Heart left ventricle (tissue), 16 donors: Measurements from ENCODE around the gene ADSS1. TPM values are rescaled to one million over a fixed set of nuclear protein-coding genes. Genes with fewer than 3 reads are reported as not detected.

Experiments
- ATAC-seq, 4 donors: fragments of 200-7000 bp; cut with Tn5 transposase; one replicate each; pipeline ENCODE4 v1.9.1; 2020 to 2022; ENCODE audit warnings: moderate library complexity in 4 of 4, mild to moderate bottlenecking in 3 of 4, moderate number of reproducible peaks in 1 of 4
- DNase-seq, 5 donors: peaks; one replicate each; pipeline ENCODE4 v3.0.0-alpha.2; 2020
- H3K27ac ChIP-seq, 12 donors: fragments of 200-600 bp; sonication (generic) in 4 of 12; one replicate each; pipeline versions ENCODE4 v1.5.0 to v1.8.0; 2016 to 2022; ENCODE audit warnings: mild to moderate bottlenecking in 2 of 12
- H3K27me3 ChIP-seq, 9 donors: fragments of 200-600 bp; sonication (generic) in 2 of 9; one replicate each; pipeline versions ENCODE4 v1.5.1 to v1.8.0; 2016 to 2022; ENCODE audit warnings: mild to moderate bottlenecking in 3 of 9
- H3K36me3 ChIP-seq, 9 donors: fragments of 200-600 bp; sonication (generic) in 2 of 9; one replicate each; pipeline versions ENCODE4 v1.5.0 to v1.8.0; 2018 to 2022; ENCODE audit warnings: mild to moderate bottlenecking in 2 of 9
- H3K4me1 ChIP-seq, 12 donors: fragments of 200-600 bp; sonication (generic) in 4 of 12; one replicate each; pipeline versions ENCODE4 v1.5.0 to v1.8.0; 2016 to 2022; ENCODE audit warnings: mild to moderate bottlenecking in 3 of 12
- H3K4me3 ChIP-seq, 12 donors: fragments of 200-600 bp; sonication (generic) in 4 of 12; one replicate each; pipeline versions ENCODE4 v1.5.0 to v1.8.0; 2017 to 2022; ENCODE audit warnings: mild to moderate bottlenecking in 9 of 12, moderate library complexity in 4 of 12
- H3K9me3 ChIP-seq, 12 donors: fragments of 200-600 bp; sonication (generic) in 4 of 12; one replicate each; pipeline versions ENCODE4 v1.5.0 to v1.8.0; 2016 to 2022; ENCODE audit warnings: mild to moderate bottlenecking in 1 of 12
- CTCF ChIP-seq, 12 donors: fragments of 200-600 bp; sonication (generic) in 4 of 12; IDR thresholded peaks; one replicate each; pipeline versions ENCODE4 v1.5.0 to v1.8.0; 2018 to 2022; ENCODE audit warnings: antibody characterized with exemption in 12 of 12, mild to moderate bottlenecking in 5 of 12
- POLR2A ChIP-seq, 2 donors: fragments of 450-650 bp; IDR thresholded peaks; one replicate each; pipeline ENCODE4 v1.6.1; 2017; ENCODE audit warnings: antibody characterized with exemption in 2 of 2, mild to moderate bottlenecking in 2 of 2, moderate library complexity in 2 of 2
- WGBS, 4 donors: extraction: QIAGEN DNeasy Blood & Tissue Kit in 2 of 4; methylation state at CpG; one replicate each; pipeline versions ENCODE4 v1.1.5 to v1.1.7; 2013 to 2018; 5-methylcytosine and 5-hydroxymethylcytosine counted together
- intact Hi-C, 10 donors: fragments of 100-400 bp; cut with DNase I; formaldehyde crosslinking; loops; one replicate each; pipeline versions ENCODE4 v1.11.1 to v1.14.2; 2022
- polyA plus RNA-seq, 2 donors: library from polyadenylated mRNA; stranded (reverse); fragments of 200-250 nt; gene quantifications; one replicate each; pipeline ENCODE4 v1.2.3, GENCODE V29; 2013
- total RNA-seq, 9 donors: library from RNA; depleted of rRNA in 2 of 9; stranded (reverse); fragments of >200 nt in 2 of 9; fragmentation: NEBNext Ultra II Directional in 3 of 9; extraction: Animal tissue kit (Norgen Biotek cat#: 25700) in 3 of 9; gene quantifications; one replicate each; pipeline versions ENCODE4 v1.1.0 to v1.2.4, GENCODE V29; 2016 to 2023
- donor health status: ischemic (EF 13 %, LVEDD 7.1; RV severe dilation, severe dysfunction).
- donor health status: healthy with polysubstance abuse.
- donor health status: DM: no; HTN: yes; CAD: no.
- donor health status: DM: no; HTN: no; CAD: no.
- donor health status: ischemic (EF 25% LVEDD 6.9; RV normal size, moderate dysfunction).
- donor health status: ischemic (EF 25% LVEDD 5.7; RV mildly dilated, moderate dysfunction).
- donor health status: healthy.
- donor health status: DM: yes; HTN: yes; CAD: no.
- donor health status: ischemic (EF 35%, LVEDD 5.7; RV mildly dilated, moderate dysfunction).
- donor health status: nonischemic (EF 11% LVEDD 7.7; RV severe dilation, severe dysfunction).
- donor health status: DM: yes; HTN: yes; CAD: no.
- donor health status: PGD.
- donor health status: ischemic (EF 29% LVEDD 5.4; RV normal size, mild dysfunction).
- donor health status: nonischemic (EF 23%, LVEDD 6.1; RV moderate dilation, normal function).

Gene ADSS1
- total and polyA plus RNA-seq, 11 donors, result 64.7 to 258 (median 160) TPM

DNA sequence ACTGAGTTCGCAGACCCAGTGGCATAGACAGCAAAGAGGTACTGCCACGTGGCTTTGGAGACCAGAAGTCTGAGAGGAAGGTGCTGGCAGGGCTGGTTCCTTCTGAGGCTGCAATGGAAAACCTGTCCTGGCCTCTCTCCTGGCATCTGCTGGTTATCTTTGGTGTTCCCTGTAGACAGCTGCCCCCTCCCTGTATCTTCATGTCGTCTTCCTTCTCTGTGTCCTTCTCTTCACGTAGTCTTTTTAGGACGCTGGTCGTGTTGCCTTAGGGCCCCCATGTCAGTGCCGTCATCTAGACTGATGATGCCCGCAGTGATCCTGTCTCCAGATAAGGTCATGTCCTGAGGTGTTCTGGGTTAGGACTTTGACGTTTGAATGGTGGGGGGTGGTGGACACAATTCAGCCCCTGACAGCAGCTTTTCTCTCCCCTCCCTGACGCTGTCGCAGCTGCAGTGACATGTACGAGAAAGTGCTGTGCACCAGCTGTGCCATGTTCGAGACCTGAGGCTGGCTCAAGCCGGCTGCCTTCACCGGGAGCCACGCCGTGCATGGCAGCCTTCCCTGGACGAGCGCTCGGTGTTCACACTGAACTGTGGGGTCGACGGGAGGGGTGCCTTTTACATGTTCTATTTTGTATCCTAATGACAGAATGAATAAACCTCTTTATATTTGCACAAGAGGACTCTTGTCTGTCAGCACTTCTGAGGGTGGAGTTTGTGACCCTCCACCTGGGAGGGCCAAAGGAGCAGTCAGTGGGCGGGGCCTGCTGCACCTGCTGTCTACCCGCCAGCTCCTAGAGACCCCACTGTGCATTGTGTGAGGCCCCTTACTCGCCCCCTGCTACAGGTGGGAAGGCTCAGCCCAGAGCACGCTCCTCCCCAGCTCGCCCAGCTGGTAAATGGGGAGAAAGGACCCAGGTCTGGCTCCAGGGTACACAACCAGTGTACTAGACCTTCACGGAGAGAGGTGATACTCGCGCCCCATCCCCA, 35.2 kb downstream of the ADSS1 start:
- intact Hi-C loops, result no loop called here
- DNase-seq (peak in 1 of 5 donors; percentile 21), ATAC-seq (no peak)
- H3K4me3 ChIP-seq, result no peak overlapping the region
- WGBS, 4 donors, result 84 to 89% (median 88%) methylated on average over 30 of the region's 30 CpGs
- H3K9me3 ChIP-seq, result no peaks in the 10 kb centered on the region
- TF ChIP-seq CTCF (IDR thresholded peaks at IDR 0.05) (no peak), POLR2A (IDR thresholded peaks at IDR 0.05) (no peak)
- no peaks in the 10 kb centered on the region for H3K27me3 ChIP-seq
- no peak overlapping the region for H3K27ac ChIP-seq
- H3K4me1 ChIP-seq, result peaks cover 0 to 16% (median 9%) of the 10 kb centered on the region in 12 donors
- peaks cover 0 to 68% (median 53%) of the 10 kb centered on the region in 9 donors for H3K36me3 ChIP-seq

DNA sequence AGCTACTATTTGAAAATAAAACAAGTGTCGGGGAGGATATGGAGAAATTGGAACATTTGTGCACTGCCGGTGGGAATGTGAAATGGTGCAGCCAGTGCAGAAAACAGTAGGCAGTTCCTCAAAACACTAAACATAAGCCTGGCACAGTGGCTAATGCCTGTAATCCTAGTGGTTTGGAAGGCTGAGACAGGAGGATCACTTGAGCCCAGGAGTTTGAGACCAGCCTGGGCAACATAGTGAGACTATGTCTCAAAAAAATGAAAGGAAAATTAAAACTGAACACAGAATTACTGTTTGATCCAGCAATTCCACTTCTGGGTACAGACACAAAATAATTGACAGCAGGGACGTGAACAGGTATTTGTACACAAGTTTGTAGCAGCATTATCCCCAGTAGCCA, 41.5 kb downstream of the ADSS1 start:
- no peak for ATAC-seq
- no peak overlapping the region for H3K4me3 ChIP-seq
- WGBS, 4 donors, result 94 to 98% (median 97%) methylated on average over 3 of the region's 3 CpGs
- TF ChIP-seq POLR2A (IDR thresholded peaks at IDR 0.05), result no peak
- TF ChIP-seq CTCF (IDR thresholded peaks at IDR 0.05), result no peak
- H3K9me3 ChIP-seq, result peaks cover 0 to 8% (median 0%) of the 10 kb centered on the region in 12 donors
- no peak for DNase-seq
- no peak overlapping the region for H3K27ac ChIP-seq
- H3K36me3 ChIP-seq, result peaks cover 0 to 28% (median 18%) of the 10 kb centered on the region in 9 donors
- H3K27me3 ChIP-seq, result no peaks in the 10 kb centered on the region
- peaks cover 0 to 12% (median 9%) of the 10 kb centered on the region in 12 donors for H3K4me1 ChIP-seq
- intact Hi-C loops, result loop anchor here in 1 of 10 donors (10.0 kb wide), 1 partner anchor 279 kb away; no protein-coding TSS in a partner anchor

DNA sequence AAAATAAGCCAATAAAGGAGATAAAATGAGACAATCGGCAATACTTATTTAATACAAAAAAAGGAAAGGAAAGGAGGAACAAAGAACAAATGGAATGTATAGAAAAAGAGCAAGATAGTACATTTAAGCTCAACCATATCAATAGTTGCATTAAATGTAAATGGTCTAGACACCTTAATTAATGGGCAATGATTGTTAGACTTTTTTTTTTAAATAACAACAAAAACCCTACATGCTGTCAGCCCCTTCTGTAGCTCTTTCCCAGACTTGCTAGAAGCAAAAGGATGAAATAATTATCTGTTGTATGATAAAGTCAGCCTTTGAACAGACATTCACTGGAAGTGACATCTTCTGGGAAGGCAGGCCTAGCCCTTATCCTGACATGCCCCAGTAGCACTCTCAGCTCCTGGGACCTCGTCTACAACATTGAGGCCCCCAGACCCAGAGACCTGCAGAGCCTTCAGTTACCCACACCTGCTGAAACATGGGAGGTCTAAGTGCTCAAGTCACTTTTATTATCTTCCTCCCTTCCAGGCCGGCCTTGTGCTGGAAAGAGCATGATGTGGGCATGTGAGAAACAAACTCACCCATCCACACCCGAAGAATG, 42.3 kb downstream of the ADSS1 start:
- DNase-seq, result no peak
- intact Hi-C loops, result loop anchor here in 1 of 10 donors (10.0 kb wide), 1 partner anchor 278 kb away; no protein-coding TSS in a partner anchor
- TF ChIP-seq CTCF (IDR thresholded peaks at IDR 0.05), result no peak
- no peak for TF ChIP-seq POLR2A (IDR thresholded peaks at IDR 0.05)
- Histone ChIP-seq H3K27ac (no peak overlapping the region), H3K36me3 (peaks cover 0 to 30% (median 21%) of the 10 kb centered on the region in 9 donors), H3K4me3 (no peak overlapping the region), H3K9me3 (peaks cover 0 to 13% (median 0%) of the 10 kb centered on the region in 12 donors), H3K27me3 (no peaks in the 10 kb centered on the region), H3K4me1 (peaks cover 0 to 12% (median 9%) of the 10 kb centered on the region in 12 donors)
- ATAC-seq, result no peak
- 94 to 100% (median 97%) methylated on average over 4 of the region's 4 CpGs for WGBS, 4 donors
